ENCODE measurements around the gene RALGAPA2. TPM values are rescaled to one million over a fixed set of nuclear protein-coding genes. Genes with fewer than 3 reads are reported as not detected.

Gene RALGAPA2
- total RNA-seq, 1 experiment from 2014 or later: 18.2 TPM

DNA sequence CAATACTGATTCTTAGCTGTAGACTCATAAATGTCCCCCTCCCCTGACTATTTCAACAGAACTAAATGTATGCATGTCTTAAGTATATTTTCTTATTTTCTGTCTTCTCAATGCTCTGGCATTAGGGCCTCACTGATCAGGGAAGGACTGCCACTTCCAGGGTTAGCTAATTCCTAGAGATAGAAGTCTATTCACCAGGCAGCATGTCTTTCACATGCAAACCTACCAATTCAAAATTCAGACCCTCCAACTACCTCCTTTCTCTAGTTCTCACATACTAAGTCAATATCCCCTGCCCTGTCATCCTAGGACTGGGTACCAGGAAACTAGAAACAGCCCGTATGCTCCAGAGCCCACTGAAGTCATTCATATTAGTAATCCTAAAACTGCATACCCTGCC is 132.3 kb downstream of the RALGAPA2 start (continued):
- TF ChIP-seq, protein P1, sequence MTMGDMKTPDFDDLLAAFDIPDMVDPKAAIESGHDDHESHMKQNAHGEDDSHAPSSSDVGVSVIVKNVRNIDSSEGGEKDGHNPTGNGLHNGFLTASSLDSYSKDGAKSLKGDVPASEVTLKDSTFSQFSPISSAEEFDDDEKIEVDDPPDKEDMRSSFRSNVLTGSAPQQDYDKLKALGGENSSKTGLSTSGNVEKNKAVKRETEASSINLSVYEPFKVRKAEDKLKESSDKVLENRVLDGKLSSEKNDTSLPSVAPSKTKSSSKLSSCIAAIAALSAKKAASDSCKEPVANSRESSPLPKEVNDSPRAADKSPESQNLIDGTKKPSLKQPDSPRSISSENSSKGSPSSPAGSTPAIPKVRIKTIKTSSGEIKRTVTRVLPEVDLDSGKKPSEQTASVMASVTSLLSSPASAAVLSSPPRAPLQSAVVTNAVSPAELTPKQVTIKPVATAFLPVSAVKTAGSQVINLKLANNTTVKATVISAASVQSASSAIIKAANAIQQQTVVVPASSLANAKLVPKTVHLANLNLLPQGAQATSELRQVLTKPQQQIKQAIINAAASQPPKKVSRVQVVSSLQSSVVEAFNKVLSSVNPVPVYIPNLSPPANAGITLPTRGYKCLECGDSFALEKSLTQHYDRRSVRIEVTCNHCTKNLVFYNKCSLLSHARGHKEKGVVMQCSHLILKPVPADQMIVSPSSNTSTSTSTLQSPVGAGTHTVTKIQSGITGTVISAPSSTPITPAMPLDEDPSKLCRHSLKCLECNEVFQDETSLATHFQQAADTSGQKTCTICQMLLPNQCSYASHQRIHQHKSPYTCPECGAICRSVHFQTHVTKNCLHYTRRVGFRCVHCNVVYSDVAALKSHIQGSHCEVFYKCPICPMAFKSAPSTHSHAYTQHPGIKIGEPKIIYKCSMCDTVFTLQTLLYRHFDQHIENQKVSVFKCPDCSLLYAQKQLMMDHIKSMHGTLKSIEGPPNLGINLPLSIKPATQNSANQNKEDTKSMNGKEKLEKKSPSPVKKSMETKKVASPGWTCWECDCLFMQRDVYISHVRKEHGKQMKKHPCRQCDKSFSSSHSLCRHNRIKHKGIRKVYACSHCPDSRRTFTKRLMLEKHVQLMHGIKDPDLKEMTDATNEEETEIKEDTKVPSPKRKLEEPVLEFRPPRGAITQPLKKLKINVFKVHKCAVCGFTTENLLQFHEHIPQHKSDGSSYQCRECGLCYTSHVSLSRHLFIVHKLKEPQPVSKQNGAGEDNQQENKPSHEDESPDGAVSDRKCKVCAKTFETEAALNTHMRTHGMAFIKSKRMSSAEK (CRISPR knock-in tag; IDR thresholded peaks at IDR 0.05; ENCODE audit: borderline replicate concordance): no peak
- no peak for TF ChIP-seq SMAD3 (CRISPR knock-in tag; IDR thresholded peaks at IDR 0.05; ENCODE audit: borderline replicate concordance)
- no peak for TF ChIP-seq ZBTB21 (CRISPR knock-in tag; IDR thresholded peaks at IDR 0.05; ENCODE audit: borderline replicate concordance)
- TF ChIP-seq GABPB1 (CRISPR knock-in tag; IDR thresholded peaks at IDR 0.05): no peak
- TF ChIP-seq, protein P2, sequence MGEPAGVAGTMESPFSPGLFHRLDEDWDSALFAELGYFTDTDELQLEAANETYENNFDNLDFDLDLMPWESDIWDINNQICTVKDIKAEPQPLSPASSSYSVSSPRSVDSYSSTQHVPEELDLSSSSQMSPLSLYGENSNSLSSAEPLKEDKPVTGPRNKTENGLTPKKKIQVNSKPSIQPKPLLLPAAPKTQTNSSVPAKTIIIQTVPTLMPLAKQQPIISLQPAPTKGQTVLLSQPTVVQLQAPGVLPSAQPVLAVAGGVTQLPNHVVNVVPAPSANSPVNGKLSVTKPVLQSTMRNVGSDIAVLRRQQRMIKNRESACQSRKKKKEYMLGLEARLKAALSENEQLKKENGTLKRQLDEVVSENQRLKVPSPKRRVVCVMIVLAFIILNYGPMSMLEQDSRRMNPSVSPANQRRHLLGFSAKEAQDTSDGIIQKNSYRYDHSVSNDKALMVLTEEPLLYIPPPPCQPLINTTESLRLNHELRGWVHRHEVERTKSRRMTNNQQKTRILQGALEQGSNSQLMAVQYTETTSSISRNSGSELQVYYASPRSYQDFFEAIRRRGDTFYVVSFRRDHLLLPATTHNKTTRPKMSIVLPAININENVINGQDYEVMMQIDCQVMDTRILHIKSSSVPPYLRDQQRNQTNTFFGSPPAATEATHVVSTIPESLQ (CRISPR knock-in tag; IDR thresholded peaks at IDR 0.05): no peak
- TF ChIP-seq TEAD4 (CRISPR knock-in tag; IDR thresholded peaks at IDR 0.05): no peak
- TF ChIP-seq ZNF232 (CRISPR knock-in tag; IDR thresholded peaks at IDR 0.05): no peak
- no peak for TF ChIP-seq ZNF416 (CRISPR knock-in tag; IDR thresholded peaks at IDR 0.05)

DNA sequence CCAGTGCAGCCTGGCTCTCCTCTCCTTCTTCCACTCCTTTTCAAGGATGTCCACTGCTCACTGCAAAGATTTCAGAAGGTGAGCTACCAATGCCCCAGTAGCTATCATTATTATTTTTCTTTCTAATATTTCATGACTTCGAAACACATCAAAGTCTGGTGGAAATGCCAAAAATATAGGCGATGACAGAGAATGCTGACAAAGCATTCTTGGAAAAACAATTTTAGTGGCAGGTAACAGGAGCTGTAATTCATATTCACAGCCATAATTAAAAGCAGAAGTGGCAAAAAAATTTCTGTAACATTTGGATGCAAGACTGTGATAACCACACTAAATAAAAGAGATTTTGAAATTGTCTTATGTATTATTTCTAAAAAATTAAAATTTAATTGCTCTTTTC is 133.6 kb downstream of the RALGAPA2 start:
- Mint-ChIP-seq H3K36me3 (peaks cover 15% of the 10 kb centered on the region), H3K9me3 (no peaks in the 10 kb centered on the region), H3K27me3 (ENCODE audit: low read depth) (no peaks in the 10 kb centered on the region), H3K4me3 (no peak overlapping the region), H3K27ac (no peak overlapping the region), H3K4me1 (peaks cover 14% of the 10 kb centered on the region)
- TF ChIP-seq, protein P3, sequence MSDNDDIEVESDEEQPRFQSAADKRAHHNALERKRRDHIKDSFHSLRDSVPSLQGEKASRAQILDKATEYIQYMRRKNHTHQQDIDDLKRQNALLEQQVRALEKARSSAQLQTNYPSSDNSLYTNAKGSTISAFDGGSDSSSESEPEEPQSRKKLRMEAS (CRISPR knock-in tag; IDR thresholded peaks at IDR 0.05): no peak
- TF ChIP-seq MXD4 (CRISPR knock-in tag; IDR thresholded peaks at IDR 0.05; ENCODE audit: borderline replicate concordance) (no peak), ETV6 (CRISPR knock-in tag; IDR thresholded peaks at IDR 0.05) (no peak), NFE2L1 (CRISPR knock-in tag; IDR thresholded peaks at IDR 0.05) (no peak), ZNF232 (CRISPR knock-in tag; IDR thresholded peaks at IDR 0.05) (no peak), EMX1 (CRISPR knock-in tag; IDR thresholded peaks at IDR 0.05) (no peak), SMAD4 (CRISPR knock-in tag; IDR thresholded peaks at IDR 0.05) (no peak), IRF2 (CRISPR knock-in tag; IDR thresholded peaks at IDR 0.05; ENCODE audit: borderline replicate concordance, low read depth) (no peak), ZNF423 (CRISPR knock-in tag; IDR thresholded peaks at IDR 0.05) (no peak), SMAD3 (CRISPR knock-in tag; IDR thresholded peaks at IDR 0.05; ENCODE audit: borderline replicate concordance) (no peak), RELA (CRISPR knock-in tag; IDR thresholded peaks at IDR 0.05; ENCODE audit: borderline replicate concordance) (no peak), ZNF263 (CRISPR knock-in tag; IDR thresholded peaks at IDR 0.05; ENCODE audit: low read depth) (no peak)
- TF ChIP-seq, protein P4, sequence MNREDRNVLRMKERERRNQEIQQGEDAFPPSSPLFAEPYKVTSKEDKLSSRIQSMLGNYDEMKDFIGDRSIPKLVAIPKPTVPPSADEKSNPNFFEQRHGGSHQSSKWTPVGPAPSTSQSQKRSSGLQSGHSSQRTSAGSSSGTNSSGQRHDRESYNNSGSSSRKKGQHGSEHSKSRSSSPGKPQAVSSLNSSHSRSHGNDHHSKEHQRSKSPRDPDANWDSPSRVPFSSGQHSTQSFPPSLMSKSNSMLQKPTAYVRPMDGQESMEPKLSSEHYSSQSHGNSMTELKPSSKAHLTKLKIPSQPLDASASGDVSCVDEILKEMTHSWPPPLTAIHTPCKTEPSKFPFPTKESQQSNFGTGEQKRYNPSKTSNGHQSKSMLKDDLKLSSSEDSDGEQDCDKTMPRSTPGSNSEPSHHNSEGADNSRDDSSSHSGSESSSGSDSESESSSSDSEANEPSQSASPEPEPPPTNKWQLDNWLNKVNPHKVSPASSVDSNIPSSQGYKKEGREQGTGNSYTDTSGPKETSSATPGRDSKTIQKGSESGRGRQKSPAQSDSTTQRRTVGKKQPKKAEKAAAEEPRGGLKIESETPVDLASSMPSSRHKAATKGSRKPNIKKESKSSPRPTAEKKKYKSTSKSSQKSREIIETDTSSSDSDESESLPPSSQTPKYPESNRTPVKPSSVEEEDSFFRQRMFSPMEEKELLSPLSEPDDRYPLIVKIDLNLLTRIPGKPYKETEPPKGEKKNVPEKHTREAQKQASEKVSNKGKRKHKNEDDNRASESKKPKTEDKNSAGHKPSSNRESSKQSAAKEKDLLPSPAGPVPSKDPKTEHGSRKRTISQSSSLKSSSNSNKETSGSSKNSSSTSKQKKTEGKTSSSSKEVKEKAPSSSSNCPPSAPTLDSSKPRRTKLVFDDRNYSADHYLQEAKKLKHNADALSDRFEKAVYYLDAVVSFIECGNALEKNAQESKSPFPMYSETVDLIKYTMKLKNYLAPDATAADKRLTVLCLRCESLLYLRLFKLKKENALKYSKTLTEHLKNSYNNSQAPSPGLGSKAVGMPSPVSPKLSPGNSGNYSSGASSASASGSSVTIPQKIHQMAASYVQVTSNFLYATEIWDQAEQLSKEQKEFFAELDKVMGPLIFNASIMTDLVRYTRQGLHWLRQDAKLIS (CRISPR knock-in tag; IDR thresholded peaks at IDR 0.05; ENCODE audit: borderline replicate concordance): no peak
- TF ChIP-seq, protein P5, sequence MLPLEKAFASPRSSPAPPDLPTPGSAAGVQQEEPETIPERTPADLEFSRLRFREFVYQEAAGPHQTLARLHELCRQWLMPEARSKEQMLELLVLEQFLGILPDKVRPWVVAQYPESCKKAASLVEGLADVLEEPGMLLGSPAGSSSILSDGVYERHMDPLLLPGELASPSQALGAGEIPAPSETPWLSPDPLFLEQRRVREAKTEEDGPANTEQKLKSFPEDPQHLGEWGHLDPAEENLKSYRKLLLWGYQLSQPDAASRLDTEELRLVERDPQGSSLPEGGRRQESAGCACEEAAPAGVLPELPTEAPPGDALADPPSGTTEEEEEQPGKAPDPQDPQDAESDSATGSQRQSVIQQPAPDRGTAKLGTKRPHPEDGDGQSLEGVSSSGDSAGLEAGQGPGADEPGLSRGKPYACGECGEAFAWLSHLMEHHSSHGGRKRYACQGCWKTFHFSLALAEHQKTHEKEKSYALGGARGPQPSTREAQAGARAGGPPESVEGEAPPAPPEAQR (CRISPR knock-in tag; IDR thresholded peaks at IDR 0.05): no peak
- TF ChIP-seq, protein P6, sequence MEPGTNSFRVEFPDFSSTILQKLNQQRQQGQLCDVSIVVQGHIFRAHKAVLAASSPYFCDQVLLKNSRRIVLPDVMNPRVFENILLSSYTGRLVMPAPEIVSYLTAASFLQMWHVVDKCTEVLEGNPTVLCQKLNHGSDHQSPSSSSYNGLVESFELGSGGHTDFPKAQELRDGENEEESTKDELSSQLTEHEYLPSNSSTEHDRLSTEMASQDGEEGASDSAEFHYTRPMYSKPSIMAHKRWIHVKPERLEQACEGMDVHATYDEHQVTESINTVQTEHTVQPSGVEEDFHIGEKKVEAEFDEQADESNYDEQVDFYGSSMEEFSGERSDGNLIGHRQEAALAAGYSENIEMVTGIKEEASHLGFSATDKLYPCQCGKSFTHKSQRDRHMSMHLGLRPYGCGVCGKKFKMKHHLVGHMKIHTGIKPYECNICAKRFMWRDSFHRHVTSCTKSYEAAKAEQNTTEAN (CRISPR knock-in tag; IDR thresholded peaks at IDR 0.05): no peak
- TF ChIP-seq, protein P7, sequence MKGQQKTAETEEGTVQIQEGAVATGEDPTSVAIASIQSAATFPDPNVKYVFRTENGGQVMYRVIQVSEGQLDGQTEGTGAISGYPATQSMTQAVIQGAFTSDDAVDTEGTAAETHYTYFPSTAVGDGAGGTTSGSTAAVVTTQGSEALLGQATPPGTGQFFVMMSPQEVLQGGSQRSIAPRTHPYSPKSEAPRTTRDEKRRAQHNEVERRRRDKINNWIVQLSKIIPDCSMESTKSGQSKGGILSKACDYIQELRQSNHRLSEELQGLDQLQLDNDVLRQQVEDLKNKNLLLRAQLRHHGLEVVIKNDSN (CRISPR knock-in tag; IDR thresholded peaks at IDR 0.05): no peak
- POLR2A ChIA-PET: no interaction called here
- CTCF ChIA-PET: interaction anchor here (3.7 kb wide), 1 partner anchor 15 kb away, joined by 32 read pairs; no protein-coding TSS in a partner anchor
- ATAC-seq: no peak
- DNase-seq (ENCODE audit: low spot score): no peak
